ENCODE results near the gene MYOM1.

The MYOM1 gene

GRCh38 chr18:3046216-3046808 is 173.5 kb downstream of the MYOM1 start:
- DNase-seq (ENCODE audit: low read depth, low spot score), result no peak
- H3K9ac ChIP-seq (ENCODE audit: insufficient read length, low read depth), result no peak overlapping the region
- H3K4me3 ChIP-seq (ENCODE audit: insufficient read length, low read depth), result no peak overlapping the region
- no peaks in the 10 kb centered on the region for H3K4me1 ChIP-seq (ENCODE audit: insufficient read depth, insufficient read length)
- no peaks in the 10 kb centered on the region for H3K36me3 ChIP-seq (ENCODE audit: insufficient read depth, insufficient read length, low read length)
- no peaks in the 10 kb centered on the region for H3K27me3 ChIP-seq (ENCODE audit: insufficient read depth, insufficient read length)
- H3K9me3 ChIP-seq (ENCODE audit: insufficient read depth, low read length), result no peaks in the 10 kb centered on the region
- TF ChIP-seq ZNF274 (IDR thresholded peaks at IDR 0.05; ENCODE audit: low read depth, low read length) (no peak), SUZ12 (IDR thresholded peaks at IDR 0.05; ENCODE audit: extremely low read depth, insufficient read depth, insufficient read length) (no peak), YY1 (IDR thresholded peaks at IDR 0.05; ENCODE audit: insufficient read depth, insufficient read length) (no peak)

- Histone ChIP-seq H3K36me3 (ENCODE audit: insufficient read depth, insufficient read length, low read length) (no peaks in the 10 kb centered on the region), H3K9me3 (ENCODE audit: insufficient read depth, low read length) (no peaks in the 10 kb centered on the region), H3K27me3 (ENCODE audit: insufficient read depth, insufficient read length) (no peaks in the 10 kb centered on the region), H3K9ac (ENCODE audit: insufficient read length, low read depth) (no peak overlapping the region), H3K4me1 (ENCODE audit: insufficient read depth, insufficient read length) (no peaks in the 10 kb centered on the region), H3K4me3 (ENCODE audit: insufficient read length, low read depth) (no peak overlapping the region)
- no peak for DNase-seq (ENCODE audit: low read depth, low spot score)
- TF ChIP-seq SUZ12 (IDR thresholded peaks at IDR 0.05; ENCODE audit: extremely low read depth, insufficient read depth, insufficient read length) (no peak), YY1 (IDR thresholded peaks at IDR 0.05; ENCODE audit: insufficient read depth, insufficient read length) (no peak), ZNF274 (IDR thresholded peaks at IDR 0.05; ENCODE audit: low read depth, low read length) (no peak)
Observed at GRCh38 chr18:3044931-3045698, 174.7 kb downstream of the MYOM1 start.

DNA sequence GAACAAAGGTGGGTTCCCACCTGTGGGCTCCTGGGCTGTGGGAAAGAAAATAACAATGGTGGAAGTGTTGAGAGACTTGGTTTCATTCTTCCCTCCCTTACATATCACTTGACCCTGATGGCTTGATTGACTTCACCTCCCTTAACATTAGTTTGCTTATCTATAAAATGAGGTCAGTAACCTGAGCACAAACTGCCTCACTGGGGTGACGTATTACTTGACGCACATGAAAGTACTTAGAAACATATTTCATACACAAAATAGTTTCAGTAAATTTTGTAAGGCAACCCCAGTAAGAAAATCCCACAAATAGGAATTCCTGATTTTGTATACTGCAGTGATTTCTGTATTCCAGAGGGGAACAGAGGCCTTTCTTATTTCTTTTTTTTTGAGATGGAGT is 177.4 kb downstream of the MYOM1 start:
- no peak for TF ChIP-seq YY1 (IDR thresholded peaks at IDR 0.05; ENCODE audit: insufficient read depth, insufficient read length)
- TF ChIP-seq SUZ12 (IDR thresholded peaks at IDR 0.05; ENCODE audit: extremely low read depth, insufficient read depth, insufficient read length), result no peak
- TF ChIP-seq ZNF274 (IDR thresholded peaks at IDR 0.05; ENCODE audit: low read depth, low read length), result no peak
- Histone ChIP-seq H3K9me3 (ENCODE audit: insufficient read depth, low read length) (no peaks in the 10 kb centered on the region), H3K4me1 (ENCODE audit: insufficient read depth, insufficient read length) (no peaks in the 10 kb centered on the region), H3K27me3 (ENCODE audit: insufficient read depth, insufficient read length) (no peaks in the 10 kb centered on the region), H3K9ac (ENCODE audit: insufficient read length, low read depth) (no peak overlapping the region), H3K4me3 (ENCODE audit: insufficient read length, low read depth) (no peak overlapping the region), H3K36me3 (ENCODE audit: insufficient read depth, insufficient read length, low read length) (no peaks in the 10 kb centered on the region)
- DNase-seq (ENCODE audit: low read depth, low spot score), result no peak

GRCh38 chr18:3041843-3042242 is 177.9 kb downstream of the MYOM1 start:
- Histone ChIP-seq H3K27me3 (ENCODE audit: insufficient read depth, insufficient read length) (no peaks in the 10 kb centered on the region), H3K9me3 (ENCODE audit: insufficient read depth, low read length) (no peaks in the 10 kb centered on the region), H3K36me3 (ENCODE audit: insufficient read depth, insufficient read length, low read length) (no peaks in the 10 kb centered on the region), H3K4me1 (ENCODE audit: insufficient read depth, insufficient read length) (no peaks in the 10 kb centered on the region), H3K4me3 (ENCODE audit: insufficient read length, low read depth) (no peak overlapping the region), H3K9ac (ENCODE audit: insufficient read length, low read depth) (no peak overlapping the region)
- no peak for TF ChIP-seq YY1 (IDR thresholded peaks at IDR 0.05; ENCODE audit: insufficient read depth, insufficient read length)
- no peak for TF ChIP-seq ZNF274 (IDR thresholded peaks at IDR 0.05; ENCODE audit: low read depth, low read length)
- no peak for TF ChIP-seq SUZ12 (IDR thresholded peaks at IDR 0.05; ENCODE audit: extremely low read depth, insufficient read depth, insufficient read length)
- no peak for DNase-seq (ENCODE audit: low read depth, low spot score)

GRCh38 chr18:3040881-3041280 is 178.9 kb downstream of the MYOM1 start:
- no peak for DNase-seq (ENCODE audit: low read depth, low spot score)
- Histone ChIP-seq H3K4me3 (ENCODE audit: insufficient read length, low read depth) (no peak overlapping the region), H3K9ac (ENCODE audit: insufficient read length, low read depth) (no peak overlapping the region), H3K27me3 (ENCODE audit: insufficient read depth, insufficient read length) (no peaks in the 10 kb centered on the region), H3K36me3 (ENCODE audit: insufficient read depth, insufficient read length, low read length) (no peaks in the 10 kb centered on the region), H3K9me3 (ENCODE audit: insufficient read depth, low read length) (no peaks in the 10 kb centered on the region), H3K4me1 (ENCODE audit: insufficient read depth, insufficient read length) (no peaks in the 10 kb centered on the region)
- TF ChIP-seq YY1 (IDR thresholded peaks at IDR 0.05; ENCODE audit: insufficient read depth, insufficient read length) (no peak), ZNF274 (IDR thresholded peaks at IDR 0.05; ENCODE audit: low read depth, low read length) (no peak), SUZ12 (IDR thresholded peaks at IDR 0.05; ENCODE audit: extremely low read depth, insufficient read depth, insufficient read length) (no peak)

DNA sequence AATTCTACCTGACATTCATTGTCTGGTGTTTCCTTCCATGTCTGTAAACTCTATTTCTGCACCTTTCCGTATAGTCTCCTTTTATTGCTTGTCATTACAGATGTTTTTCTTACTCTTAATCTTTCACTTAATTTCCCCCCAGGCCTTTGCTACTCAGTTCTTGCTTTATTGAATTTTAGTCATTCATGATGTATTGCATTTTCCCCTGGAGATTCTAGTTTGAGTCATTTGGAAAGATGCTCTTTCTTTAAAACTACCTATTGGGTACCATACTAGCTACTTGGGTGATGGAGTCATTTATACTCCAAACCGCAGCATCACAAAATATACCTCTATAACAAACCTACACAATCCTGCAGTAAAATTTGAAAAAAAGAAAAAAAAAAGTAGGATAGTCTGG is 179.6 kb downstream of the MYOM1 start:
- Histone ChIP-seq H3K36me3 (ENCODE audit: insufficient read depth, insufficient read length, low read length) (no peaks in the 10 kb centered on the region), H3K9me3 (ENCODE audit: insufficient read depth, low read length) (no peaks in the 10 kb centered on the region), H3K4me1 (ENCODE audit: insufficient read depth, insufficient read length) (no peaks in the 10 kb centered on the region), H3K27me3 (ENCODE audit: insufficient read depth, insufficient read length) (no peaks in the 10 kb centered on the region), H3K9ac (ENCODE audit: insufficient read length, low read depth) (no peak overlapping the region), H3K4me3 (ENCODE audit: insufficient read length, low read depth) (no peak overlapping the region)
- no peak for DNase-seq (ENCODE audit: low read depth, low spot score)
- TF ChIP-seq SUZ12 (IDR thresholded peaks at IDR 0.05; ENCODE audit: extremely low read depth, insufficient read depth, insufficient read length), result no peak
- no peak for TF ChIP-seq ZNF274 (IDR thresholded peaks at IDR 0.05; ENCODE audit: low read depth, low read length)
- no peak for TF ChIP-seq YY1 (IDR thresholded peaks at IDR 0.05; ENCODE audit: insufficient read depth, insufficient read length)

DNA sequence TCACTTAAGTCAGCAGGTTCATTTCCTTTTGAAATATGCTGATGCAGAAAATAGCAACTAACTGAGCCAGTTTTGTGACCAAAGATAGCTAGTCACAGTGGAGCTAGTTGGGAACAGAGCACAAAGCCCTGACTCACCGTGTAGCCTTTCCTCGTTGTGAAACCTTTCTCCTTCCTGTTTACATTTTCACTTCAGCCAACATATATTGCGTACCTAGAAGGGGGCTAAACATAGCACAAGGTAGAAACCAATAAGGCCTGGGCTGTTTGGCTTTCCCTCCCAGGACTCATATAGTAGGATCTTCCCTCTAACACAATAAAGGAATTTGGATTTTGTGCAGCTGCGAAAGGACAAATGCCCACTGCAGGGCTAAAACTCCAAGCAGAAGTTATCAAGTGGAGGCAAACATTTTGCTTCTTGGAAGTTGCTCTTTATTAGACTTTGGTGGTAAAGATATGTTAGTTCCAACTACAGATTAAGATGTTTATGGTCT is 182.3 kb downstream of the MYOM1 start:
- Histone ChIP-seq H3K27me3 (ENCODE audit: insufficient read depth, insufficient read length) (no peaks in the 10 kb centered on the region), H3K36me3 (ENCODE audit: insufficient read depth, insufficient read length, low read length) (no peaks in the 10 kb centered on the region), H3K4me1 (ENCODE audit: insufficient read depth, insufficient read length) (no peaks in the 10 kb centered on the region), H3K9me3 (ENCODE audit: insufficient read depth, low read length) (no peaks in the 10 kb centered on the region), H3K9ac (ENCODE audit: insufficient read length, low read depth) (no peak overlapping the region), H3K4me3 (ENCODE audit: insufficient read length, low read depth) (no peak overlapping the region)
- DNase-seq (ENCODE audit: low read depth, low spot score), result no peak
- no peak for TF ChIP-seq SUZ12 (IDR thresholded peaks at IDR 0.05; ENCODE audit: extremely low read depth, insufficient read depth, insufficient read length)
- TF ChIP-seq YY1 (IDR thresholded peaks at IDR 0.05; ENCODE audit: insufficient read depth, insufficient read length), result no peak
- no peak for TF ChIP-seq ZNF274 (IDR thresholded peaks at IDR 0.05; ENCODE audit: low read depth, low read length)
